ENCODE results near the gene HOXD13.

The HOXD13 gene

DNA sequence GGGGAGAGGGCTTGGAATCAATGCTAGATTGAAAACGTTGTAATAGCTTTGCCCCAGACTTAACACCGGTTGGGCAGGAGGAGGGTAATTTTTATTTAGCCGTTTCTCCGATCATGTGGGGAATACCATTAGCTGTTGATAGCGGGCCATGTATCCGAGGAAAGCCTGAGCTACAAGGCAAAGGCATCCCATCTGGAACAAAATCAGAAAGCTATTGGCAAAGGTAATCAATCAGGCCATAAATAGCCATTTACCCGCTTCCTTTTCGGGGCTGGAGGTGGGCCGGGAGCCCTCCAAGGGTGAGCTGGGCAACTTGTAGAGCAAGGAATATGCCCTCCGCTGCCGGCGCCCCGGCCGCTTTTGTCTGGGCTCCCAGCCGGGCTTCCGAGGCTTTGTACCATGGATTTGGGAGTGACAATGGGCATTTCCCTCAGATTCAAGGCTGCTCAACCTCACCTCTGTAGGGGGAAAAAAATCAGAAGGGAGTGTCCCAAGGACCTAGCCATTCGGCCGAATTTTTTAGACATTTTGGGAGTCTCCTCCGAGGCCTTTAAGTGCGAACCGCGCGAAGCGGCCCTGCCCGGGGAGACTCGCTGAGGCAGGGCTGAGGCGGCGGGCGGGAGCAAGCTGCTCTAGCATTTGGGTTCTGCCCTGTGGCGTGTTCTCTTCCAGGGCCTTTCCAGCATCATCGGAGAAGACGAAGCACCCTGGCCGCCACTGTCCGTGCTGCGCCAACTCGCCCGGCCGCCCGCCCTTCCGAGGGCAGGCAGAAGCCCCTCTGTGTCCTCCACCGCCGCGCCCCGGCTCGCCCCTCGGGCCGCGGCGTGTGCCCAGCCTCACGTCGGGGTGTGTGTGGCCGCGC, 28.9 kb downstream of the HOXD13 start:
- DNase-seq (ENCODE audit: low spot score), result no peak

DNA sequence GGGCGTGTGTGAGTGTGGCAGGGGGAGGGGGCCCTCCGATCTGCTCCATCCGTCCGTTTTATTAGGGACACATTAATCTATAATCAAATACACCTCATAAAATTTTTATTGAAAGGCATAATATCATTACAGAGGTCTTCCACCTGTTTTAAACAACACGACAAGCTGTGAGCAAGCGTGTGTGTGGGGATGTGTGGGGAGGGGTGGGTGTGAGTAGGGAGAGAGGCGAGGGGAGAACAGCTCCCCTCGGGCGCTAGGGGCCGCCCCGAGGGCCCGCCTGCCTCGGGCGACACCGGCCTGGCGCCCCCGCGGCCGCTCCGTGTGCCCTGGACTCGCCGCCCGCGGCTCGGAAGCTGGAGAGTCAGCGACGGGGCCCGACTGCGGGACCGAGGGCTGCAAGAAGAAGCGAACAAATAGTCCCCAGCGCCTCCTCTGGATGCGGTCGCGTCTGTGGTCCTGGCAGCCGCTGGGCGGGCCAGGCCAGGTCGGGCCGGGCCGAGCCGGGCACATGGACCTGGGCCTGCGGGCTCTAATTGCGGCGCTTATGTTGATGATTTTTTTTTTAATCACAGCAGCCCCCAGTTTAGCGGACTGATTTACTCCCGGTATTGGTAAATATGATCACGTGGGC, 29.6 kb downstream of the HOXD13 start:
- DNase-seq (ENCODE audit: low spot score), result no peak

- no peak for DNase-seq (ENCODE audit: low spot score)
Measured at GRCh38 chr2:176122683-176123410, 30.3 kb downstream of the HOXD13 start, which contains the start of gene HOXD9. Gene HOXD9, plus strand, starts transcription at chr2:176122719. Its CDS starts 50 bp downstream, at chr2:176122769.

- no peak for DNase-seq (ENCODE audit: low spot score)
Measured at GRCh38 chr2:176123411-176124109, 31.0 kb downstream of the HOXD13 start.

GRCh38 chr2:176124110-176124946, 31.8 kb downstream of the HOXD13 start:
- DNase-seq (ENCODE audit: low spot score), result no peak

- no peak for DNase-seq (ENCODE audit: low spot score)
Measured at GRCh38 chr2:176124947-176125771, 32.6 kb downstream of the HOXD13 start.

- no peak for DNase-seq (ENCODE audit: low spot score)
Measured at GRCh38 chr2:176125772-176126054, 33.2 kb downstream of the HOXD13 start.

GRCh38 chr2:176126929-176127773, 34.6 kb downstream of the HOXD13 start:
- DNase-seq (ENCODE audit: low spot score), result peak; percentile 42

GRCh38 chr2:176127774-176128072, 35.2 kb downstream of the HOXD13 start:
- no peak for DNase-seq (ENCODE audit: low spot score)

GRCh38 chr2:176128172-176128981, 35.9 kb downstream of the HOXD13 start:
- DNase-seq (ENCODE audit: low spot score), result no peak

- DNase-seq (ENCODE audit: low spot score), result no peak
Measured at GRCh38 chr2:176128982-176129796, 36.7 kb downstream of the HOXD13 start, which contains the start of gene HOXD8. Gene HOXD8, plus strand, starts transcription at chr2:176129705. Its CDS starts 662 bp downstream, at chr2:176130367.

DNA sequence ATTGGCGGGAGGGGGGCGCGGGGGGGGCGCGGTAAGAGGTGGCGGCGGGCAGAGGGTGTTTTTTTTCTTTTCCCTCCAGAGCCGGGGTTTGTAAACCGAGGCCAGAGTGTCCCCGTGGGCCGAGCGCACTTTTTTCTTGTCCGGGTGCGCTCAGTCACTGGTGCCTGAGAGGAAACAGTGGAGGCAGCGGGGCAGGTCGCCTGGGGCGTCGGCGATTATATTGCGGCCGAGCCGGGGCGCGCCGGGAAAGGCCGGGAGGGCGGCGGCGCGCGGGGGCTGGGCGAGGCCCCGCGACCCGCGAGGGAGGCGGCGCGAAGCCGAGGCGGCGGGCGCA, 37.3 kb downstream of the HOXD13 start:
- DNase-seq (ENCODE audit: low spot score), result no peak

GRCh38 chr2:176130147-176130956, 37.8 kb downstream of the HOXD13 start:
- DNase-seq (ENCODE audit: low spot score), result no peak

DNA sequence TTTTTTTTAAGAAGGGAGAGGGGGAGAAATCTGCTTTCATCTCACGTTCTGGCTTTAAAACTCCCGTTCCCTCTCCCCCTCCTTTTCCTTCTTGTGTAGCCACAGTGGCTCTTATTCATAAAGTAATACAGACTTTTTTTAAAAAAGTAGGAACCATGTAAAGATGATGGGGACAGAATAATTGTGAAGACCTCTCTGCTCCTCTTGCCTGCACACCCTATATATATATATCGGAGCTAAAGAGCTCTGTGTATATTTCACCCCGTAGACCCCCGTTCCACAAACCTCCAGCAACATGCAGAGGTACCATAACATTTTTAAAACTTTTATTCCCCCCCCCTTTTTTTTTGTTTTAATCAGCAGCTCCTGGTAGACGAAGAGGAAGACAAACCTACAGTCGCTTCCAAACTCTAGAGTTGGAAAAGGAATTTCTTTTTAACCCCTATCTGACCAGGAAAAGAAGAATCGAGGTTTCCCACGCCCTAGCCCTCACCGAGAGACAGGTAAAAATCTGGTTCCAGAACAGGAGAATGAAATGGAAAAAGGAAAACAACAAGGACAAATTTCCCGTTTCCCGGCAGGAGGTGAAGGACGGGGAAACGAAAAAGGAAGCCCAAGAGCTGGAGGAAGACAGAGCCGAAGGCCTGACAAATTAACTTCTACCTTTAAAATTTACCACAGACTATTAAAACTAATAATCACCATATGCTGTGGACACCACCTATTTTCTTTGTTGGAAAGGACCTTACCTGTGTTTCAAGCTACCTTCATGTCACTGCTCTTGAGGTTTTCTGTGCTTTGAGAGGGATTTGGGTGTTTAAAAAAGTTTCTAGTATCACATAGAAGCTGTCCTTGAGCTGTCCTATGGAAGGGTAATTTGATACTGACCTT, 38.7 kb downstream of the HOXD13 start:
- no peak for DNase-seq (ENCODE audit: low spot score)

DNA sequence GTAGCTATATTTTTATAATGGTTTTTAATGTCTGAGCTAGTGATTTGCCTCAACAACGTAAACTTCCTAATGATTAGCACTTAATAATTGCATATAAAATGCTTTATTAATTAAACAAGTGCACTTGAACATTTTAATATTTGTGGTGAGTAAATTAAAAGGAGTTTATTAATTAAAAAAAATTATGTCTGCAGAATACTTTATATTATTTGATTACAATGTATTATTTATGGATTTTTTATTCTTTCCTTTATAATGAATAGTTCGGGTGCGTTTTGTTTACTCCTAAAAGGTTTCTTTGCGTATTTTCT, 39.3 kb downstream of the HOXD13 start:
- no peak for DNase-seq (ENCODE audit: low spot score)
